Kidney capillary endothelial cell (primary cell): ENCODE measurements around the gene THADA.

ENCODE experiments used
- DNase-seq: peaks from one replicate; pipeline ENCODE4 v3.0.0-alpha.2; 2018; ENCODE audit warnings: low spot score

THADA gene

DNA sequence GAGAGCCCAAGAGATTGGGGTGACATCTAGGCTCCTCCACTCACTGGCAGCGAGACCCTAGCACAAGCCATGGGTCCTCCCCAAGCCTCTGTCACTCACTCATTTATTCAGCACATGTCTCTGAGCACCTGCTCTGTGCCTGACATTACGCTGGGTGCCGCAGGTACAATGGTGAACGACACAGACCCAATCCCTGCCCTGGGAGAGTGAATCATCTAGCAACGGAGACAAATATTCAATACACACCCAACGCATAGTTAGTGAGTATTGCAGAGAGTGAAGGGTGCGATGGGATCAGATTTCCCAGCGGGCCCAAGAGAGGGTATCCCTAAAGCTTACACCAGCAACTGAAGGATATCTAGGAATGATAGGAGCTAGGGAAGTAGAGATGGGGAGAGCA, 414.9 kb downstream of the THADA start:
- no peak for DNase-seq
